SW480 (cell line): ENCODE results near the gene PDS5A.
A peak's percentile ranks its signal among the peaks of the same experiment; 100 is the strongest.
"Not testable (repeated sequence)": the region's sequence is repeated elsewhere in the genome, so short reads cannot be mapped to it uniquely, and the experiment has no call there.

Experiments
- DNase-seq: peaks from one replicate; pipeline ENCODE4 v3.0.0-alpha.2; 2016; ENCODE audit warnings: low spot score

The PDS5A gene

GRCh38 chr4:39977489-39978377 is at the start of gene PDS5A:
Gene PDS5A (minus strand): TSS chr4:39977911. CDS start chr4:39976577, 1,334 bp downstream.
- peak; percentile 84 for DNase-seq

- DNase-seq: not testable (repeated sequence)
These were observed 46.3 kb upstream of the PDS5A start for GRCh38 chr4:40024049-40024448.

GRCh38 chr4:40021116-40021515 is 43.4 kb upstream of the PDS5A start:
- not testable (repeated sequence) for DNase-seq

- DNase-seq: no peak
These were observed 42.5 kb upstream of the PDS5A start for GRCh38 chr4:40020221-40020620.

GRCh38 chr4:40016007-40016406 is 38.3 kb upstream of the PDS5A start:
- DNase-seq: no peak

- DNase-seq: no peak
These were observed 26.3 kb upstream of the PDS5A start for GRCh38 chr4:40003986-40004385.

- no peak for DNase-seq
These were observed 23.0 kb upstream of the PDS5A start for GRCh38 chr4:40000711-40001110.

- DNase-seq: no peak
These were observed 21.1 kb upstream of the PDS5A start for GRCh38 chr4:39998659-39999345.

- no peak for DNase-seq
These were observed 19.1 kb upstream of the PDS5A start for GRCh38 chr4:39996811-39997210.

GRCh38 chr4:39994406-39994805 is 16.7 kb upstream of the PDS5A start:
- no peak for DNase-seq

- DNase-seq: not testable (repeated sequence)
These were observed 11.7 kb upstream of the PDS5A start for GRCh38 chr4:39989381-39989780.

- DNase-seq: no peak
These were observed 9.8 kb upstream of the PDS5A start for GRCh38 chr4:39987485-39987884.

GRCh38 chr4:39978904-39979303 is 1.2 kb upstream of the PDS5A start:
- no peak for DNase-seq

- DNase-seq: no peak
These were observed 666 bp upstream of the PDS5A start for GRCh38 chr4:39978378-39978775.

GRCh38 chr4:39976945-39977488 is 694 bp downstream of the PDS5A start:
- peak; percentile 5 for DNase-seq

- DNase-seq: peak; percentile 65
These were observed 1.4 kb downstream of the PDS5A start for GRCh38 chr4:39976141-39976944.

- no peak for DNase-seq
These were observed 2.1 kb downstream of the PDS5A start for GRCh38 chr4:39975488-39976089.

- not testable (repeated sequence) for DNase-seq
These were observed 4.7 kb downstream of the PDS5A start for GRCh38 chr4:39973052-39973451.

- DNase-seq: no peak
These were observed 6.8 kb downstream of the PDS5A start for GRCh38 chr4:39970671-39971640.

GRCh38 chr4:39963656-39964055 is 14.1 kb downstream of the PDS5A start:
- DNase-seq: no peak
